GM12873 (cell line): ENCODE data around the gene IL1RAPL1.
A peak's percentile ranks its signal among the peaks of the same experiment; 100 is the strongest.

Experiments
- CTCF ChIP-seq: IDR thresholded peaks from 2 replicates; pipeline ENCODE4 v1.5.1; 2012; ENCODE audit warnings: low read depth, mild to moderate bottlenecking, moderate library complexity, low read length, control low read depth; ENCODE audit not compliant: insufficient read depth; ENCODE audit errors: missing control alignments

IL1RAPL1 gene

GRCh38 chrX:29902004-29902403 is 1314.8 kb downstream of the IL1RAPL1 start:
- TF ChIP-seq CTCF: no peak

GRCh38 chrX:29903360-29903759 is 1316.1 kb downstream of the IL1RAPL1 start:
- peak; percentile 36 for TF ChIP-seq CTCF

- peak; percentile 26 for TF ChIP-seq CTCF
These were observed 1324.4 kb downstream of the IL1RAPL1 start for GRCh38 chrX:29911673-29912072.

- TF ChIP-seq CTCF: no peak
These were observed 1326.4 kb downstream of the IL1RAPL1 start for GRCh38 chrX:29913647-29914046.

- no peak for TF ChIP-seq CTCF
These were observed 1335.4 kb downstream of the IL1RAPL1 start for GRCh38 chrX:29922607-29923006.

GRCh38 chrX:29926056-29926455 is 1338.8 kb downstream of the IL1RAPL1 start:
- no peak for TF ChIP-seq CTCF

GRCh38 chrX:29926659-29927058 is 1339.4 kb downstream of the IL1RAPL1 start:
- no peak for TF ChIP-seq CTCF
